Spleen (tissue), 7 donors: ENCODE data around the gene RFX8.

Experiments used
- POLR2A ChIP-seq, 3 donors: fragments of 450-650 bp; IDR thresholded peaks; one replicate each; pipeline ENCODE4 v1.5.1; 2017; ENCODE audit warnings: antibody characterized with exemption in 3 of 3, mild to moderate bottlenecking in 1 of 3
- TF ChIP-seq, protein P1 (sequence below), 11 experiments: fragments of 200-600 bp in 7 of 11; fragments of 450-650 bp in 4 of 11; sonication (generic) in 4 of 11; IDR thresholded peaks in 8 of 11; conservative IDR thresholded peaks in 3 of 11; 1 replicate in 7 of 11; 2 replicates in 4 of 11; pipeline versions ENCODE4 v1.4.0 to v1.8.0; 2016 to 2021; ENCODE audit warnings: antibody characterized with exemption in 11 of 11, inconsistent platforms in 4 of 11, mild to moderate bottlenecking in 1 of 11
- donor health status: DM: no; HTN: no; CAD: no; lungs with moderate emphysema.
- donor health status: DM: no; HTN: no; CAD: no.
- donor health status: DM: no; HTN: no; CAD: no.

DNA sequence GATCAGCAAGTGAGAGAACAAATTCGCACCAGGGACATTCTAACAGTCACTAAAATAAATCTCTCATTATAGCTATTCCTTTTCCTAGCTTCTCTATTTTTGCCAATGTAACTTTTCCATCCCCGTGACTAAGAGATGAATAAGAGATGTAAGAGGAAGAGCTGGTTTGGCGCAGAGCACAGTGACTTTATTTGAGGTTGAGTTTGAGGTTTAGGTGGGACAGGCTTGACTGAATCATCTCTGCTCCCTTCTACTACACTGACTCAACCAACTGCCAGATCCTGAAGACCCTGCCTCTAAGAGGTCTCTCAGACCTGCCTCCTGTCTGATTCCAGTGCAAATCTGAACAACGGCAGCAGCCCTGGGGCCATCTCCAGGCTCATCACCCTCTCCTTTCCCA, 28.0 kb downstream of the RFX8 start:
- TF ChIP-seq, protein P1, sequence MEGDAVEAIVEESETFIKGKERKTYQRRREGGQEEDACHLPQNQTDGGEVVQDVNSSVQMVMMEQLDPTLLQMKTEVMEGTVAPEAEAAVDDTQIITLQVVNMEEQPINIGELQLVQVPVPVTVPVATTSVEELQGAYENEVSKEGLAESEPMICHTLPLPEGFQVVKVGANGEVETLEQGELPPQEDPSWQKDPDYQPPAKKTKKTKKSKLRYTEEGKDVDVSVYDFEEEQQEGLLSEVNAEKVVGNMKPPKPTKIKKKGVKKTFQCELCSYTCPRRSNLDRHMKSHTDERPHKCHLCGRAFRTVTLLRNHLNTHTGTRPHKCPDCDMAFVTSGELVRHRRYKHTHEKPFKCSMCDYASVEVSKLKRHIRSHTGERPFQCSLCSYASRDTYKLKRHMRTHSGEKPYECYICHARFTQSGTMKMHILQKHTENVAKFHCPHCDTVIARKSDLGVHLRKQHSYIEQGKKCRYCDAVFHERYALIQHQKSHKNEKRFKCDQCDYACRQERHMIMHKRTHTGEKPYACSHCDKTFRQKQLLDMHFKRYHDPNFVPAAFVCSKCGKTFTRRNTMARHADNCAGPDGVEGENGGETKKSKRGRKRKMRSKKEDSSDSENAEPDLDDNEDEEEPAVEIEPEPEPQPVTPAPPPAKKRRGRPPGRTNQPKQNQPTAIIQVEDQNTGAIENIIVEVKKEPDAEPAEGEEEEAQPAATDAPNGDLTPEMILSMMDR (IDR thresholded peaks at IDR 0.05 in 8 of 11, conservative IDR thresholded peaks at IDR 0.05 in 3 of 11): no peak
- TF ChIP-seq POLR2A (IDR thresholded peaks at IDR 0.05): no peak
